AG04449 (cell line): ENCODE measurements around the gene USP9Y.
"Not testable (repeated sequence)": the region's sequence is repeated elsewhere in the genome, so short reads cannot be mapped to it uniquely, and the experiment has no call there.

Experiments used
- CTCF ChIA-PET: fragments of 350-600 bp; formaldehyde crosslinking; extraction: SDS; loops from one replicate; lab custom pipeline; 2021; ENCODE audit warnings: antibody characterized with exemption; lab: Yijun Ruan, JAX
- POLR2A ChIA-PET: fragments of 400-600, 350-600 bp; formaldehyde crosslinking; extraction: SDS; loops from one replicate; lab custom pipeline; 2020; ENCODE audit warnings: antibody characterized with exemption, inconsistent platforms; lab: Yijun Ruan, JAX
- DNase-seq: peaks from one replicate; pipeline ENCODE4 v3.0.0-alpha.2; 2010; ENCODE audit warnings: low read depth, low spot score
- H3K4me3 ChIP-seq: 2 replicates; pipeline ENCODE4 v1.5.1; 2011; ENCODE audit warnings: low read depth, mild to moderate bottlenecking, control low read depth, low read length
- TF ChIP-seq, protein P1 (sequence below): IDR thresholded peaks from one replicate; pipeline ENCODE4 v1.5.1; 2011; ENCODE audit warnings: mild to moderate bottlenecking, moderate library complexity, low read length, control low read depth, inconsistent platforms; ENCODE audit not compliant: insufficient read depth; ENCODE audit errors: missing control alignments

The USP9Y gene

DNA sequence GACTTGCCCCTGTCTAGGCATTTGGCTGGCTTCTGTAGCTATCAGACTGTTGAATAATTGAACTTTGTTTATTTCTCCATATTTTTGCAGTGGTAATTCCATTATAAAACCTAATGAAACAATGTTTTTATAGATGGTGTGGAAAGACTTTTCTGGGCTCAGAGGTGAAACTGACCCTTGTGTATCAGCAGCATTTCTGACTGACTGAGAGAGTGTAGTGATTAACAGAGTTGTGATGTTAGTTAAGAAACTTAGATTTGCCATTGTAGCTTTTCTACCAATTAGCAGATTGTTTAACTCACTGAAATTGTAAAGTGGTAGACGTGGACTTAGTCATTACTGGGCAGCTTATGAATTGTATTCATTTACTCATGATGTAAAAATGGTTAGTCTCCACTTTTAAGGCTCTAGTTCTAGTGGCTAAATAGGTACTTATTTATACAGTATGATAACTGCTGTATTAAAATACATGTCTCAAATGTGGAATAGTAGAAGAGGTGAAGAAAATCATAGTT is at the start of gene USP9Y:
Gene USP9Y (plus strand): TSS at position 51 of the 515 bp plus-strand sequence. CDS start 8,217 bp downstream, outside the sequence.
- TF ChIP-seq, protein P1, sequence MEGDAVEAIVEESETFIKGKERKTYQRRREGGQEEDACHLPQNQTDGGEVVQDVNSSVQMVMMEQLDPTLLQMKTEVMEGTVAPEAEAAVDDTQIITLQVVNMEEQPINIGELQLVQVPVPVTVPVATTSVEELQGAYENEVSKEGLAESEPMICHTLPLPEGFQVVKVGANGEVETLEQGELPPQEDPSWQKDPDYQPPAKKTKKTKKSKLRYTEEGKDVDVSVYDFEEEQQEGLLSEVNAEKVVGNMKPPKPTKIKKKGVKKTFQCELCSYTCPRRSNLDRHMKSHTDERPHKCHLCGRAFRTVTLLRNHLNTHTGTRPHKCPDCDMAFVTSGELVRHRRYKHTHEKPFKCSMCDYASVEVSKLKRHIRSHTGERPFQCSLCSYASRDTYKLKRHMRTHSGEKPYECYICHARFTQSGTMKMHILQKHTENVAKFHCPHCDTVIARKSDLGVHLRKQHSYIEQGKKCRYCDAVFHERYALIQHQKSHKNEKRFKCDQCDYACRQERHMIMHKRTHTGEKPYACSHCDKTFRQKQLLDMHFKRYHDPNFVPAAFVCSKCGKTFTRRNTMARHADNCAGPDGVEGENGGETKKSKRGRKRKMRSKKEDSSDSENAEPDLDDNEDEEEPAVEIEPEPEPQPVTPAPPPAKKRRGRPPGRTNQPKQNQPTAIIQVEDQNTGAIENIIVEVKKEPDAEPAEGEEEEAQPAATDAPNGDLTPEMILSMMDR: no peak
- ChIA-PET CTCF (no interaction called here), POLR2A (no interaction called here)
- DNase-seq: peak; percentile 7
- H3K4me3 ChIP-seq: no peak within 1 kb of the TSS

DNA sequence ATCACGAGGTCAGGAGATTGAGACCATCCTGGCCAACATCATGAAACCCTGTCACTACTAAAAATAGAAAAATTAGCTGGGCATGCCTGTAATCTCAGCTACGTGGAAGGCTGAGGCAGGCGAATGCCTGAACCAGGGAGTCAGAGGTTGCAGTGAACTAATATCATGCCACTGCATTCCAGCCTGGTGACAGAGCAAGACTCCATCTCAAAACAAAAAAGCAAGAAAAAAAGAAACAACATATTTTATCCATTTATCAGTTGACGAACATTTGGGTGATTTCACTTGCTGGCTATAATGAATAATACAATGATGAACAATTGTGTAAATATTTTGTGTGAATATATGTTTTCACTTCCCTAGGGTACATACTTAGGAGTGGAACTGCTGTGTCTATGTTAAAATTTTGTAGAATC is 49.4 kb upstream of the USP9Y start:
- no peak overlapping the region for H3K4me3 ChIP-seq
- TF ChIP-seq, protein P1: no peak
- CTCF ChIA-PET: no interaction called here
- POLR2A ChIA-PET: interaction anchor here (1.3 kb wide), 1 partner anchor 10 kb away, joined by 4 read pairs; no protein-coding TSS in a partner anchor
- peak; percentile 59 for DNase-seq

GRCh38 chrY:12661745-12662681 is 39.0 kb upstream of the USP9Y start:
- H3K4me3 ChIP-seq: peak overlapping the region; percentile 74
- ChIA-PET CTCF (interaction anchor here (0.9 kb wide), 1 partner anchor 22 kb away, joined by 3 read pairs; no protein-coding TSS in a partner anchor), POLR2A (interaction anchor here (0.6 to 1.3 kb wide), 5 partner anchors 11 to 857 kb away, joined by 3 to 4 read pairs (median 3); no protein-coding TSS in a partner anchor)
- TF ChIP-seq, protein P1: no peak
- no peak for DNase-seq

DNA sequence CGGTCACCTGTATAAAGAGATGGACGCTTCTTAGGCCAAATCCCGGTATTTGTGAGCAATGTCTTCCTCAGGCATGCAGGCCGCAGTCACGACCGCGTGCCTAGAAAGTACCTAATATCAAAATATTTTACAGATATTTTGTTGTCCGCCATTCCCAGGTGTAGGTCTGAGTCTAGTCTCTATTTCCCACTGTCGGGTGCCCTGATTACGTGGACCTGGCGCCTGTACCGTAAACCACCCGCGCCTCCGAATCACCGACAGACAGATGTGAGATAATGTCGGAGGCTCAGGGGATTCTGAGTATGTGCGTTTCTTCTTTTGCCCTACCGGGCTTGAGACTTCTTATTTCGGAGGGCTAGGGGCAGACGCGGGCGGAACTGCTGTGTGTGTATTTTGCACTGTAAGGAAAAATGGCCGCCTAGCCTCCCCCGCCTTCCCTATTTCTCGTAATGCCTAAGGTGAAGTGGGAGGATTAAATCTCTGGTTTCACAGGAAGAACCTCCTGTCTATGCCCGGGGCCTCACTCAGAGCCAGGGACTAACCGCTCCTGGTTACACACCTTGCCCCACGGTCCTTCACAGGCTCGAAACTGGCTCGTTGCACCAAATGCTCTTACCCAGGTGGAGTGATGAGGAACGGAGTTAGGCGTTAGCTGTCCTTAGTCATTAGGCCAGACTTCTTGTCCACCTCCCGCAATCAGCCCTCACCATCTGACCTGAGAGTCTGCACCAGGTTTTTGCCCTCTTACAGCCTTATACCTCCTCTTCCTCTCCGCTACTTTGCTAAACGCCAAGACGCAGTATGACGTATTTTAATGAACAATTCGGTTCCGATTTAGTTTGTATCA is 38.1 kb upstream of the USP9Y start:
- no peak for DNase-seq

GRCh38 chrY:12663845-12664244 is 37.2 kb upstream of the USP9Y start:
- POLR2A ChIA-PET, CTCF ChIA-PET, DNase-seq: not testable (repeated sequence)
- peak overlapping the region; percentile 74 for H3K4me3 ChIP-seq

More for the DNA sequence above, 38.1 kb upstream of the USP9Y start:
- H3K4me3 ChIP-seq: peak overlapping the region; percentile 74
- ChIA-PET POLR2A (interaction anchor here (1.3 kb wide), 2 partner anchors 10 to 12 kb away, joined by 3 to 4 read pairs; no protein-coding TSS in a partner anchor), CTCF (no interaction called here)
- TF ChIP-seq, protein P1: no peak

DNA sequence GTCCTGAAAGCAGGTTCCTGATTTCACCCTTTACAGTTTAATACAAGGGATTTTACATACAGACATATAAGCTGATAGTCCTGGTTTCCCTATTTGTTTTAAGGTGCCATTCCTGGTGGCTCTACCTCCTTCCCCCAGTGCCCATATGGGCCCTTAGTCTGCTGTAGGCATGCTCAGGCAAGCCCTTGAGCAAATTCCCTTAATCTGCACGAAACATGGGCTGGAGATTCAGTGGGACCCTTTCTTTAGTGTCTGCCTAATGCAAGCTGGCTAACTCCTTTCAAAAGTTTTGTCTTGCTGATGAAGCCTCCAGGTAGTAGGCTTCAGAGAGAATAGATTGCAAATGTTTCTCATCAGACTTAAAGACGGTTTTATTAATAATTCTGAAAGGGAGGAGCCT is 22.9 kb upstream of the USP9Y start:
- DNase-seq: no peak
- ChIA-PET POLR2A (no interaction called here), CTCF (no interaction called here)
- TF ChIP-seq, protein P1: no peak
- no peak overlapping the region for H3K4me3 ChIP-seq
